ENCODE results near the gene SPAG6.
"Not testable (repeated sequence)": the region's sequence is repeated elsewhere in the genome, so short reads cannot be mapped to it uniquely, and the experiment has no call there.

SPAG6 gene

DNA sequence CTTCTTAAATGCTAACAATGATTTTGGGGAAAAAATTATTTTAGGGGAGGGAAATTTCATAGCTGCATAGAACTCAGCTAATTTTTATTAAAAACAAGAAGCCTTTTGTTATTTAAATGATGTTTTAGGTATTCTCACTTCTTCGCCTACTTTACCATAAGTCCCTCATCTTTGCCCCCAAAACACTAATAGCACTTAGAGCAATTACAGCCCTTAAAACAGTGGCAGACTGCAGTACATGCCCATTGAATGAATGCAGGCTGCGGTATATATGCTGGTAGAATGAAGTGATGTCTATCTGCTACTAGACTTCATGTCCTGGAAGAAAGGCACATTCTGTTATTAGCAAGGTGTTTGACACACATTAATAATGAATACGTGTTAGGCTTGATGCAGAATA lies 2.9 kb upstream of the SPAG6 start:
- no peak for DNase-seq

GRCh38 chr10:22343731-22344130 lies 1.6 kb upstream of the SPAG6 start:
- no peak for DNase-seq

DNA sequence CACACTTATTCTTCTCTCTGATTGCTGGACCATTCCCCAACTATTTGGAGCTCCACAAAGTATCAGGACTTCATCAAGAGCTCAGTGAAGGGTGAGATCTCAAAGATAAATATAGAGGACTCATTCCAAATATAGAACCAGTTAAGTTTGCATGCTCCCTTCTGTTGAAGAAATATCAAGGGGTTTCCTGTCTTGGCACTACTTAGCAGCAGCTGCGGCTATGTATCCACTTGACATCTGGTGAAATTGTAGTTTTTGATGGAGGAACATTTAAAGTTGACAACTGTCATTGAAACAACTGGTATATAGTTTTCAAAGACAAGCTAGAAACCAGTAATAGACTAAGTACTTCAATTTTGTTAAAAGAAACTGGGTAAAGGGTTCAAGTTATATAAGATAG lies 1.0 kb upstream of the SPAG6 start:
- DNase-seq: no peak

GRCh38 chr10:22344781-22345300 lies 455 bp upstream of the SPAG6 start:
- DNase-seq: no peak

GRCh38 chr10:22346096-22346661 lies 883 bp downstream of the SPAG6 start:
- no peak for DNase-seq

- DNase-seq: no peak
Measured at GRCh38 chr10:22349755-22350154, 4.5 kb downstream of the SPAG6 start.

- DNase-seq: no peak
Measured at GRCh38 chr10:22351131-22351703, 5.9 kb downstream of the SPAG6 start.

GRCh38 chr10:22356324-22356873 lies 11.1 kb downstream of the SPAG6 start:
- no peak for DNase-seq

GRCh38 chr10:22357770-22358169 lies 12.5 kb downstream of the SPAG6 start:
- not testable (repeated sequence) for DNase-seq

- DNase-seq: no peak
Measured at GRCh38 chr10:22363305-22363704, 18.0 kb downstream of the SPAG6 start.

- no peak for DNase-seq
Measured at GRCh38 chr10:22364407-22365140, 19.3 kb downstream of the SPAG6 start.

DNA sequence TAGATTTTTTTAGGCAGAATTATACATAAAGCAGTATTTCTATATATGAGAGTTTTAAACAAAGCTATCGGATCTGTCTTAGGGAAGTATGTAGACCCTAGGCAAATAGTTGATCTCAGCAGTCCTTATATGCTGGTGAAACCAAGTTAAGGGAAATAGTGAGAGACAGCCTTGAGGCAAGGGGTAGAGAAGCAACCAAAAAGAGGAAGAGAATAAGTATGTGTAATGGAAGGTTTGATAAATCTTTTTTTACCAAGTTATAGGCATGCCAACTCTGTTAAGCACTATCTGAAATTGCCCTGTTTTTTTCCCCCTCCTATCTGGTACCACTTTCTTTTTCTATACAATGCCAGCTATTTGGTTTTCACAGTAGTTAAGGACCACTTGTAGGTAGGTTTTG lies 19.9 kb downstream of the SPAG6 start:
- no peak for DNase-seq

GRCh38 chr10:22365644-22366434 lies 20.5 kb downstream of the SPAG6 start:
- DNase-seq: no peak

DNA sequence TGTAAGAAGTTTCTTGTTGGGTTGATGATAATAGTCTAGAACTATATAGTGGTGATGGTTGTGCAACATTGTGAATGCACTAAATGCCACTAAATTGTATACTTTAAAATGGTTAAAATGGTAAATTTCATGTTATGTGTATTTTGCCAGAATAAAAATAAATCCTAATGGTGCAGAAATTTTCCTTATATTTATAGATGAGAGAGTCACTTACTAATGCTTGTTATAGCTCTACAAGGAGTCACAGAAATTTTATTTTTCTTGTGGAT lies 21.1 kb downstream of the SPAG6 start:
- DNase-seq: no peak

DNA sequence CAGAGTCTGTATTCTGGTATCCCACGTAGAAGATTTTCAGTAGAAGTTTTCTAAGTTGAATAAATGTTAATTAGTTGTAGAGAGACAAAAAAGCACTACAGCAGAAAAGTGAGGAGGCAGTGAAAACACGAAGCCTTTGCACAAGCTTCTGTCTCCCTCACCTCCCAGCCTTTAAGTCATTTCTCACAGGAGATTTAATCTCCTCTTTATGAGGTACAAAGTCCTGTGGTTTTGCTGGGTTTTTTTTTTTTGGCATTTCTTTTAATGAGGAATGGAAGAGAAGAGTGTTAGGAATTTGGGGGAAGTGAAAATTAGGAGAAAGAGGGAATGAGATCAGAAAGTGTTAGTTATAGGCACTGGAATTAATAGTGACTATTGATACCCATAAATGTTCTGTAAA lies 21.5 kb downstream of the SPAG6 start:
- DNase-seq: no peak

GRCh38 chr10:22367471-22367870 lies 22.2 kb downstream of the SPAG6 start:
- DNase-seq: no peak

DNA sequence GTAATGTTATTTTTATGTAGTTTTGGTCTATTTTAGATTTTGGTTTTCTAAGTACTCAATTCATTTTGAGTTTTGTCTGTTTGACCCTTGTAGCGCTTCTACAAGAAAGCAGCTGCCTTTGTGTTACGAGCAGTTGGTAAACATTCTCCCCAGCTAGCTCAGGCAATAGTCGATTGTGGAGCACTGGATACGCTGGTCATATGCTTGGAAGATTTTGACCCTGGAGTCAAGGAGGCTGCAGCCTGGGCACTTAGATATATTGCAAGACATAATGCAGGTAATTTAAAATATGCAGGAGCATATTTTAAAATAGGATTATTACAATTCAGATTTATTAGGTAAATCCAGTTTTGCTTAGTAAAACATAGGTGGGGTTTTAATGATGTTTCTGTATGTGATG lies 23.1 kb downstream of the SPAG6 start:
- no peak for DNase-seq

DNA sequence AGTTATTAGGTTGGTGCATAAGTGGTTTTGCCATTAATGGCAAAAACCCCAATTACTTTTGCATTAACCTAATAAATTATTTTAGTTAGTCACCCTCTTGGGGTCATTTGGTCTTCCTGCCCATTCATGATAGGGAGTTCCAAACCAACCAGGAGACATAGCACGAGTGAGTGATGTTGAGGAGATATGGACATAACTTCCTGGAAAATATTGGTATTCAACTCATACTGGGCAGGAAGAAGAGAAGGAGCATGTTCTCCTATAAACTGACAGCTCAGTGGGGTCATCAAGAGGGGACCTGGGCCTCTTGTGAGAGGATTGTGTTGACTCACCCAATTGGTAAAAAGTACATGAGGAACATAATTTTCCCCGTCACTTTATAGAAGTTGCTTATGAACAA lies 23.7 kb downstream of the SPAG6 start:
- no peak for DNase-seq

GRCh38 chr10:22369434-22370072 lies 24.3 kb downstream of the SPAG6 start:
- no peak for DNase-seq

GRCh38 chr10:22370320-22370719 lies 25.0 kb downstream of the SPAG6 start:
- no peak for DNase-seq

DNA sequence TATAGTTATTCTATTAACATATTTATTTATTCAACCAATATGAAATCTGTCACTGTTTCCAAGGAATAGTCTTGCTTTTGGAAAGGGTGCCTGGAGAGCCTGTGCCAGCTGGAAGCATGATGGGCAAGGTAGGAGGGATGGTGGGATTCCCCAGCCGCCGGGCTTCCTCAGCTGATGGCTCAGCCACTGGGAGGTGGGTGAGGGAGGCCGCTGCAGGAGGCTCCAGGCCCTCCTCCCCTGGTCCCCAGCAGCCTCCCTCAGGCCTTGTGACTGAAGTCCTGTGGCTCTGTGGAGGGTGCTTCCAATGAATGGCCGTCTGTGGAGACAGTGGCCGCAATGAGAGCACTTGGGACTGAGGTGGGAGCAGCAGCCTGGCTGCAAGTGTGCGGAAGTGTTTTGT lies 27.0 kb downstream of the SPAG6 start:
- no peak for DNase-seq

GRCh38 chr10:22372917-22373316 lies 27.6 kb downstream of the SPAG6 start:
- DNase-seq: no peak

Measured in activated CD4-positive, CD25-positive, alpha-beta regulatory T cell (primary cell).